HG03571 (cell line): ENCODE measurements around the gene SEMA4D.
A peak's percentile ranks its signal among the peaks of the same experiment; 100 is the strongest.

Source experiments
- ATAC-seq: cut with Tn5 transposase; IDR thresholded peaks from one replicate; pipeline ENCODE4 v1.9.1; 2021; ENCODE audit not compliant: unreplicated experiment

The SEMA4D gene

GRCh38 chr9:89529243-89530035 lies 31.5 kb upstream of the SEMA4D start:
- no peak for ATAC-seq

GRCh38 chr9:89528540-89528939 lies 30.6 kb upstream of the SEMA4D start:
- no peak for ATAC-seq

DNA sequence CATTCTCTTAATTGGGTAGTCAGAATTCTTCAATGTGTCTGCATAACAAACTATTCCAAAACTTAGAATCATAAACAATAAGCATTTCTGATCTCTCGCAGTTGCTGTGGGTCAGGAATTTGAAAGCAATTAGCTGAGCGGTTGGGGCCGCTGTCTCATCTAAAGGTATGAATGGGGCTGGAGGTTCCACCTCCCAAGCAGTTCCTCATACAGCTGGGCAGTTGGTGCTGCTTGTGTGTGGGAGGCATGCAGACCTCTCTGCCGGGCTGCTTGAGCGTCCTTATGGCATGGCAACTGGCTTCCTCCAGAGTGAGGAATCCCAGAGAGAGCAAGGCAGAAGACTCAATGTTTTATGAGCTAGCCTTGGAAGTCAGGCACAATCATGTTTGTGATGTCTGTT lies 30.2 kb upstream of the SEMA4D start:
- no peak for ATAC-seq

DNA sequence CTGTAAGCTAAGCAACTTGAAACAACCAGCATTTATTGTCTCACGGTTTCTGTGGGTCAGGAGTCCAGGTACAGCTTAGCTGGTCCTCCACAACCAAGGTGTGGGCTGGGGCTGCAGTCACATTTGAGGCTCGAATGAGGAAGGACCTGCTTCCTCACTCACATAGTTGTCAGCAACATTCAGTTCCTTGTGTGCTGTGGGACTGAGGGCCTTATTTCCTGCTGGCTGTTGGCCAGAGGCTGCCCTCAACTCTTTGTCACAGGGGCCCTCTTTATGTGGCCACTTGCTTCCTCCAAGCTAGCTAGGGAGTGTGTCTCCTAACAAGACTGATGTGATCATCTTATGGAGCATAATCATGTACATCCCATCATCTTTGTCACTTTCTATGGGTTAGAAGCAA lies 29.2 kb upstream of the SEMA4D start:
- no peak for ATAC-seq

DNA sequence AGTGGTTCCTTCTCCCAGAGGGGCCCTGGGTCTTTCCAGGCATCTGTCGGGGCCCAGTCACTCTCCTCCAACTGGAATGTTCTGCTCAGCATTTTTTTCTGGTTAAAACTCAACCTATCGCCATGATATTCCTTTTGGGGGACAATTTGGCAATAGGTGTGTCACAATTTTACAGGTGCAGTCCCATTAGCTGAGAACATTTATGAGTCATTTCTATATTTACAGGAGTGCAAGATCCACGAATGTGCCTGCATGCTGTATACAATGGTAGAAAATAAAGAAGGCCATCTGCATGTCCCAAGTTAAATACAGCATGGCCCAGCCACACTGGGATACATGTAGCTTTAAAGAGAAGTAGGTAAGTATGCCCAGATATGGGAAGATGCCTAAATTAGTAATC lies 28.8 kb upstream of the SEMA4D start:
- no peak for ATAC-seq

GRCh38 chr9:89525446-89526374 lies 27.8 kb upstream of the SEMA4D start:
- ATAC-seq: no peak

DNA sequence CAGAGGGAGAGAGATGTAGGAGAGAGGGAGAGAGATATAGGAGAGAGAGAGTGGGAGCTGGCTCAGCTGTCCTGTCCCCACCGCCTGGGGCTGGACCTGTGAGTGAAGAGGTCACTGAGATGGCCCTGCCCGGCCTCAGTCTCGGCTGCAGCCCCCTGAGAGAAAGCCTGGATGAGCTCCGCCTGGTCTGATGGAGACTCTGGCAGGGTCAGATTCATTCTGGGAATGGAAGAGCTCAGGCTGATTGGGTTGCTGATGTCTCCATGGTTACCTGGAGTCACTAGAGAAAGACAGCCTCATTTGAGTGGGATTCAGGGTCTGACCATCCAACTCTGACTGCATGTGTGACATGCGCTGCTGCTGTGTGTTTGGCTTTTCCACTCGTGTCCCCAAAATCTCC lies 27.1 kb upstream of the SEMA4D start:
- ATAC-seq: no peak

GRCh38 chr9:89523948-89524347 lies 26.0 kb upstream of the SEMA4D start:
- ATAC-seq: no peak

GRCh38 chr9:89522959-89523285 lies 25.0 kb upstream of the SEMA4D start:
- ATAC-seq: no peak

DNA sequence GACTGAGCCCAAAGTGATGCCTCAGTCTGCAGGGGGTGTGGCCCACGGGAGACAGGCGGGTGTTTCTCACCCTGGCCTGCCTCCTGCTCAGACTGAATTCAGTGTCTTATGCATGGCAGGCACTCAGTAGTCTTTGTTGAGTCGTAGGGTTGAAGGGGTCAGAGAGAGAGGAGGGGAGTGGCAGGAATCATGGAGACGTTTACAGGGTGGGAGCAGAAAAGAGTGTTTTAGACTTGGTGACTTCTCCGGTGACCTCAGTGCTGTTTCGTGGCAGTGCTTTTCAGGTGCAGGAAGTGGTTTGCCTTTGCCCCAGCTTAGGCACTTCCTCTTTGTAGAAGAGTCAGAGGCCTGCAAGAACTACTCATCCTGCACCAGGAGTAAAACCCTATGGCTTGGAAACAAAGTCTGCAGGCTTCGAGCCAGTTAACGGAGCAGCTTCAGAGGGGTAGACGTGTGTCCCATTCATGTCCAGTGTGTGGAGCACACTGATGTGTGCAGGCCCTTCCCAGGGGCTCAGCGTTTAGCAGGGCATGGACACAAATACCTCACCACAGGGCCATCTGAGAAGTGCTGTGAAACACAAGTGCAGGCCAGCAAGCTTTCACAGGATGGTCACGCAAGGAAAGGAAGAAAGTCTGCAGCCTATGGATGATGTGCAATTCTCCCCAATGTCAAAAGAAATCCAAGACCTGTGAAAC lies 24.5 kb upstream of the SEMA4D start:
- peak; percentile 90 for ATAC-seq

GRCh38 chr9:89519366-89519805 lies 21.5 kb upstream of the SEMA4D start:
- ATAC-seq: no peak

DNA sequence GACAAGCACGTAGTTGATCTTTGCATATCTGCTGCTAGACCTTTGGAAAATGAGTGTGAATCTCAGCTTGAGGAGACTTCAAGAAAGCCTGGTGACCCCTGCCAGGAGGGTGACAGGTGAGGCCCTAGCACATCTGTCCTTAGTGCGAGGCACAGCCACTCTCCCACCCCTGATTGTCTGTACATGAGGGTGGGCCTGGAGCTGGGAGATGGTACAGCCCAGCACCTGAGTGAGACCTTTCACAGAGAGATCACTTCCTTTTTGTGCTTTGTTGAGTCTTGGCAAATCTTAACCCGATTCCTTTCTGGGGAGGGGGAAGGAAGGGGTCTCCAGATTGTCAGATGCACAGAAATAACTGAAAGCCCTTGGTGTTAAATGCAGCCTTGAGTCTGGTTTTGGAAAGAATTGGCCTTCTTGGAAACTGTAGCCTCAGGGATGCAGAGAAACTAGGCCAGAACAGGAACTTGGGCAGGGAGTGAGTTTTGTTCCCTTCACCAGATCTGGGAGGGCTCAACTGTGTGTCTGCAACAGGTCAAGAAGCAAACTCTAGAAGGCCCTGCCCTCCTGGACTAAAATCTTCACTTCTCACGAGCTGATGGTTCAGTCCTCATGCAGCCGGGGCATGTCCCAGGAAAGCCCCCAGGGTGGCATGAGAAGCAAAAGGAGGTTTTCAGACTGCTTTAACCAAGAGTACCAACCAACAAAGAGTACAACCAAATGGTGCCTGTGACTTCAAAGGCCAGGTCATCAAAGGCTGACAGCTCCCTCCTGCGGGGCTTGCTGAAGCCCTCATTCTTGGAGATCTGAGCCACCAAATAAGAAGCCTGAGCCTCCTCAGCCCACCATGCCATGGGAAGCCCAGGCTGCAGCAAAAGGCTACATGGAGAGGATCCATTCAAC lies 20.8 kb upstream of the SEMA4D start:
- no peak for ATAC-seq

GRCh38 chr9:89515416-89515815 lies 17.5 kb upstream of the SEMA4D start:
- no peak for ATAC-seq

GRCh38 chr9:89514956-89515355 lies 17.0 kb upstream of the SEMA4D start:
- ATAC-seq: no peak

- ATAC-seq: no peak
These were observed 16.4 kb upstream of the SEMA4D start for GRCh38 chr9:89514337-89514736.

- no peak for ATAC-seq
These were observed 15.9 kb upstream of the SEMA4D start for GRCh38 chr9:89513837-89514236.

- no peak for ATAC-seq
These were observed 14.5 kb upstream of the SEMA4D start for GRCh38 chr9:89512382-89512781.

GRCh38 chr9:89508951-89509615 lies 11.2 kb upstream of the SEMA4D start:
- no peak for ATAC-seq

DNA sequence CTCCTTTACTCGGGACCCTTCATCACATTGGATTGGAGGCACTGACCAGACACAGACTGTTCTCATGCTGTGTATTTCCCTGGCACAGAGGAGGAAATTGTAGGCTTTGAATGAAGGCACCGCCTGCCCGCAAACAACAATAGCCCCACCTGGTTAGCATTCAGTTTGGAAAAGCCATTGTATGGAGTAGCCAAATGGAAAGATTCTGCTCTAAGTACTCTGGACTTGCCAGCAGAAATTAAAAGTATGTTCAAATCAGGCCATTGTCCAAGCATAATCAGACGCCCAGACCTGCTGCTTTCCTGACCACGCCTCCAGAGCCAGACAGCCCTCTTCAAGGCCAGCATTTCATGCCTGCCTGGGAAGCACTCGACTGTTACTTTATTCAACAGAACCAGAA lies 8.0 kb upstream of the SEMA4D start:
- ATAC-seq: no peak

DNA sequence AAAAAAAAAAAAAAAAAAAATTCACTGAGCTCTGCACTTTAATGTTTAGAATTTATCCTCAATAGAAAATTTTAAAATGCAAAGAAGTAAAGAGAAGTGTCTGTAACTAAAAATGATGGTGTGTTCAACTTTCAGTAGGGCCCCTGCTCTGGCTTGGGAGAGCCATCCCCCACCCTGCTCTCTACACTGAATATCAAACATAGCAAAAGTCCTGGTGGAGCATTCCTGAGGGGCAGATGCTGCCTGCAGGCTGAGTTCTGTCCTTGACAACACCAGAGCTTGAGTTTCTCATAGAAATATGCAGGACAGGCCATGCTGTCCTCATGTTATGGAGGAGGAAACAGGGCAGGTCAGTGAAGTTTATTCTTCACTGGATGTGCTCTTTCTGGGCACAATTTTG lies 7.1 kb upstream of the SEMA4D start:
- no peak for ATAC-seq
